Uterus (tissue), 4 donors: ENCODE results near the gene LYSMD3. TPM values are rescaled to one million over a fixed set of nuclear protein-coding genes. Genes with fewer than 3 reads are reported as not detected.

Source experiments
- DNase-seq, 2 donors: peaks; one replicate each; pipeline ENCODE4 v3.0.0-alpha.2; 2019 to 2020
- H3K27ac ChIP-seq, 2 donors: fragments of 200-600 bp; sonication (generic); 1 replicate in 1 of 2; 2 replicates in 1 of 2; pipeline ENCODE4 v1.5.1; 2016 to 2018
- H3K27me3 ChIP-seq, 2 donors: fragments of 200-600 bp; sonication (generic); one replicate each; pipeline ENCODE4 v1.5.1; 2018 to 2019; ENCODE audit warnings: control low read depth in 1 of 2
- H3K36me3 ChIP-seq, 2 donors: fragments of 200-600 bp; sonication (generic); one replicate each; pipeline ENCODE4 v1.5.1; 2019; ENCODE audit warnings: control low read depth in 1 of 2
- H3K4me1 ChIP-seq, 2 donors: fragments of 200-600 bp; sonication (generic); one replicate each; pipeline ENCODE4 v1.5.1; 2018 to 2019; ENCODE audit warnings: control low read depth in 1 of 2
- H3K4me3 ChIP-seq, 2 donors: fragments of 200-600 bp; sonication (generic); 1 replicate in 1 of 2; 2 replicates in 1 of 2; pipeline ENCODE4 v1.5.1; 2018 to 2019; ENCODE audit warnings: mild to moderate bottlenecking in 1 of 2
- H3K9me3 ChIP-seq, 2 donors: fragments of 200-600 bp; sonication (generic); one replicate each; pipeline ENCODE4 v1.5.1; 2019; ENCODE audit warnings: control low read depth in 1 of 2
- POLR2A ChIP-seq, 2 donors: fragments of 450-650 bp; IDR thresholded peaks; one replicate each; pipeline ENCODE4 v1.6.1; 2016; ENCODE audit warnings: antibody characterized with exemption in 2 of 2, mild to moderate bottlenecking in 1 of 2, moderate library complexity in 1 of 2
- intact Hi-C: fragments of 100-400 bp; cut with DNase I; formaldehyde crosslinking; loops from one replicate; pipeline ENCODE4 v1.15.1; 2023; ENCODE audit warnings: low total_unique reads
- total RNA-seq, 4 donors: library from RNA; depleted of rRNA in 3 of 4; stranded (reverse); fragments of >200 nt in 3 of 4; gene quantifications; one replicate each; pipeline versions ENCODE4 v1.1.0 to v1.2.4, GENCODE V29; 2014 to 2023
- TF ChIP-seq, protein P1 (sequence below), 4 experiments: fragments of 200-600 bp in 2 of 4; fragments of 450-650 bp in 2 of 4; sonication (generic) in 2 of 4; IDR thresholded peaks; one replicate each; pipeline ENCODE4 v1.5.1; 2016 to 2019; ENCODE audit warnings: antibody characterized with exemption in 4 of 4, mild to moderate bottlenecking in 2 of 4, moderate library complexity in 1 of 4
- donor health status: DM: yes; HTN: yes; CAD: no.

Gene LYSMD3
- total RNA-seq, 4 donors from 2014 or later, result 11.5 to 50.3 (median 26.9) TPM

DNA sequence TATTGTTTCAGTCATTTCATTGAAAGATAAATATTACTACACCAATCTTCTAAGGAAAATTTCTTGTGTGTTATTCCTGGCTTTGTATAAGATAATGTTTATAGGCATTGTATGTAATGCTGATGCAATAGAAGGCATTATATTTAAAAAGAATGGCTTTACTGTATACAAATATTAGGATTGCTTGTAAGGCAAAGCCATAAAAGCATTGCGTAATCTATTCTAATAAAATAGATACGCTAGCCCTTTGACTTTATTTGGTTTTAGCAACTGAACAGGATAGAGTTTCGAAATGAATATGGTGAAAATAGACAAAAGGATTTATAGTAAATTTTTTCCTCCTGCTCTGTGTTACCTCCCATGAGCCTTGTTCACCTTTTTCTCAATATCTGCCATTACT lies 5.5 kb upstream of the LYSMD3 start:
- Histone ChIP-seq H3K4me1 (peaks cover 0 to 3% of the 10 kb centered on the region in 2 donors), H3K27me3 (no peaks in the 10 kb centered on the region), H3K4me3 (no peak overlapping the region), H3K9me3 (no peaks in the 10 kb centered on the region), H3K36me3 (no peaks in the 10 kb centered on the region), H3K27ac (no peak overlapping the region)
- TF ChIP-seq, protein P1, sequence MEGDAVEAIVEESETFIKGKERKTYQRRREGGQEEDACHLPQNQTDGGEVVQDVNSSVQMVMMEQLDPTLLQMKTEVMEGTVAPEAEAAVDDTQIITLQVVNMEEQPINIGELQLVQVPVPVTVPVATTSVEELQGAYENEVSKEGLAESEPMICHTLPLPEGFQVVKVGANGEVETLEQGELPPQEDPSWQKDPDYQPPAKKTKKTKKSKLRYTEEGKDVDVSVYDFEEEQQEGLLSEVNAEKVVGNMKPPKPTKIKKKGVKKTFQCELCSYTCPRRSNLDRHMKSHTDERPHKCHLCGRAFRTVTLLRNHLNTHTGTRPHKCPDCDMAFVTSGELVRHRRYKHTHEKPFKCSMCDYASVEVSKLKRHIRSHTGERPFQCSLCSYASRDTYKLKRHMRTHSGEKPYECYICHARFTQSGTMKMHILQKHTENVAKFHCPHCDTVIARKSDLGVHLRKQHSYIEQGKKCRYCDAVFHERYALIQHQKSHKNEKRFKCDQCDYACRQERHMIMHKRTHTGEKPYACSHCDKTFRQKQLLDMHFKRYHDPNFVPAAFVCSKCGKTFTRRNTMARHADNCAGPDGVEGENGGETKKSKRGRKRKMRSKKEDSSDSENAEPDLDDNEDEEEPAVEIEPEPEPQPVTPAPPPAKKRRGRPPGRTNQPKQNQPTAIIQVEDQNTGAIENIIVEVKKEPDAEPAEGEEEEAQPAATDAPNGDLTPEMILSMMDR (IDR thresholded peaks at IDR 0.05), result no peak
- no peak for TF ChIP-seq POLR2A (IDR thresholded peaks at IDR 0.05)
- intact Hi-C loops, result loop anchor here (10.0 kb wide), 1 partner anchor 120 kb away; no protein-coding TSS in a partner anchor
- no peak for DNase-seq

- no peaks in the 10 kb centered on the region for H3K27me3 ChIP-seq
- H3K27ac ChIP-seq, result no peak overlapping the region
- peaks cover 0 to 3% of the 10 kb centered on the region in 2 donors for H3K4me1 ChIP-seq
- no peak for DNase-seq
- TF ChIP-seq, protein P1 (IDR thresholded peaks at IDR 0.05), result no peak
- TF ChIP-seq POLR2A (IDR thresholded peaks at IDR 0.05), result no peak
- H3K9me3 ChIP-seq, result no peaks in the 10 kb centered on the region
- no peak overlapping the region for H3K4me3 ChIP-seq
- H3K36me3 ChIP-seq, result no peaks in the 10 kb centered on the region
- intact Hi-C loops, result loop anchor here (10.0 kb wide), 1 partner anchor 119 kb away; no protein-coding TSS in a partner anchor
Observed at GRCh38 chr5:90533794-90534193, 4.4 kb upstream of the LYSMD3 start.

- TF ChIP-seq, protein P1 (IDR thresholded peaks at IDR 0.05), result no peak
- TF ChIP-seq POLR2A (IDR thresholded peaks at IDR 0.05), result no peak
- peak in 1 of 2 donors; percentile 25 for DNase-seq
- H3K36me3 ChIP-seq, result no peaks in the 10 kb centered on the region
- intact Hi-C loops, result loop anchor here (10.0 kb wide), 1 partner anchor 116 kb away; no protein-coding TSS in a partner anchor
- peaks cover 0 to 3% of the 10 kb centered on the region in 2 donors for H3K4me1 ChIP-seq
- H3K9me3 ChIP-seq, result no peaks in the 10 kb centered on the region
- H3K27me3 ChIP-seq, result no peaks in the 10 kb centered on the region
- peak overlapping the region; percentile 96 to 97 for H3K27ac ChIP-seq
- peak overlapping the region in 1 of 2 donors; percentile 89 for H3K4me3 ChIP-seq
Observed at GRCh38 chr5:90530736-90531487, 1.5 kb upstream of the LYSMD3 start.

DNA sequence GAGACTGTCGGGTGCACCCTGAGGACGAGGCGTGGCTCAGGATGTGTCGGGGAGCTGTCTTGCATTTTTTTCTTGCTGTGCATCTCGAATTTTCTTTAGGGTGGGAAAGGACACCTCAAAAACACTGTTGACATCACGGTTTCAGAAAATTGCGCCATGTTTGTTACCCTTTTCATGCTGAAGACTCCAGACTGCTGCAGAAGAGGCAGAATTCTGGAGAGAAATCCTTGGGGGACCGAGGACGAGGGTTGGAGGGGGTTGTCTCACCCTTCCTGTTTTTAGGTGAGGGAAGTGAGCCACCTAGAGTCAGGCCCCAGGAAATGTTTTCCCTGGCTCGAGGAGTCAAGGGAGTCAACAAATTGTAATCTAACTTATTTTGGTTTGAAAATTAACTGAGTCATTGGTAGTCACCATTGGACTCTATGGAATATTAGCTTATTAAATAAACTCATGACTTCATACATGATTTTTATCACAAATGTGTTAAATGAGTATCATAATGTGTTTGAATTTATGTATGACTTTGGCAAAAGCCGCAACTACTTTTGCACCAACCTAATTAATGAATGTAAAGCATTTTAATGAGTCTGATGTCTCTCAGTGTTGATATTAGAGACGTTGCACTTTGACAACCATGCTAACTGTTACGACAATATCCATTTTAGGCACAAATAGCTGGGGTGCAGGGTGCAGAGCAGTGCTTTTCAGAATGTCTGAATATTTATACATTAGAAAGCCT lies 724 bp upstream of the LYSMD3 start:
- peak overlapping the region; percentile 96 to 97 for H3K27ac ChIP-seq
- intact Hi-C loops, result loop anchor here (10.0 kb wide), 1 partner anchor 115 kb away; no protein-coding TSS in a partner anchor
- peak; percentile 66 to 73 for DNase-seq
- TF ChIP-seq, protein P1 (IDR thresholded peaks at IDR 0.05), result peak; percentile 60 to 85 (median 69)
- no peak for TF ChIP-seq POLR2A (IDR thresholded peaks at IDR 0.05)
- peak overlapping the region; percentile 89 to 99 for H3K4me3 ChIP-seq
- H3K27me3 ChIP-seq, result no peaks in the 10 kb centered on the region
- peaks cover 0 to 3% of the 10 kb centered on the region in 2 donors for H3K4me1 ChIP-seq
- no peaks in the 10 kb centered on the region for H3K9me3 ChIP-seq
- no peaks in the 10 kb centered on the region for H3K36me3 ChIP-seq
